SU-DHL-6 (cell line): ENCODE data around the gene TWIST2.

ENCODE experiments used
- H2AFZ ChIP-seq: fragments of 200-600 bp; sonication (generic); 2 replicates; pipeline ENCODE4 v1.6.1; 2014; ENCODE audit warnings: low read depth, mild to moderate bottlenecking, moderate library complexity, mixed read lengths, antibody characterized with exemption, low read length; ENCODE audit not compliant: severe bottlenecking
- H3F3A ChIP-seq: fragments of 200-600 bp; shearing (Covaris generic); 2 replicates; pipeline ENCODE4 v1.6.0; 2016; ENCODE audit warnings: antibody characterized with exemption, mild to moderate bottlenecking; ENCODE audit not compliant: insufficient read depth
- H3K27ac ChIP-seq: fragments of 200-600 bp; sonication (generic); 2 replicates; pipeline ENCODE4 v1.5.1; 2016; ENCODE audit warnings: low read depth, mild to moderate bottlenecking, low read length, moderate library complexity, mixed read lengths
- H3K27me3 ChIP-seq: fragments of 200-600 bp; sonication (generic), shearing (Covaris generic); 2 replicates; pipeline ENCODE4 v1.6.0; 2014; ENCODE audit warnings: mild to moderate bottlenecking, low read length
- H3K36me3 ChIP-seq: fragments of 200-600 bp; sonication (generic); 2 replicates; pipeline ENCODE4 v1.6.1; 2014; ENCODE audit warnings: mild to moderate bottlenecking, low read length, mixed read lengths
- H3K4me2 ChIP-seq: fragments of 300-600, 200-600 bp; shearing (Covaris generic), sonication (generic); 2 replicates; pipeline ENCODE4 v1.6.0; 2014; ENCODE audit warnings: low read length, low read depth, mild to moderate bottlenecking; ENCODE audit not compliant: poor library complexity, severe bottlenecking
- H3K4me3 ChIP-seq: fragments of 200-600 bp; sonication (generic); 2 replicates; pipeline ENCODE4 v1.5.1; 2014; ENCODE audit warnings: antibody characterized with exemption, low read length, mild to moderate bottlenecking, mixed read lengths; ENCODE audit not compliant: insufficient read depth, poor library complexity, severe bottlenecking
- H3K79me2 ChIP-seq: fragments of 200-600 bp; sonication (generic); 2 replicates; pipeline ENCODE4 v1.6.1; 2014; ENCODE audit warnings: mild to moderate bottlenecking, low read length, moderate library complexity; ENCODE audit not compliant: insufficient read depth
- H3K9ac ChIP-seq: fragments of 200-600 bp; sonication (generic); 2 replicates; pipeline ENCODE4 v1.7.0; 2014; ENCODE audit warnings: mild to moderate bottlenecking, low read length
- H3K9me2 ChIP-seq: fragments of 200-600 bp; sonication (generic); replicated peaks from 2 replicates; pipeline ENCODE4 v1.6.1; 2014; ENCODE audit warnings: low read length; ENCODE audit not compliant: insufficient read depth
- H3K9me3 ChIP-seq: fragments of 200-600 bp; sonication (generic); 2 replicates; pipeline ENCODE4 v1.6.1; 2014; ENCODE audit warnings: low read length, mixed read lengths; ENCODE audit not compliant: insufficient read depth
- H4K20me1 ChIP-seq: fragments of 200-600 bp; sonication (generic); 2 replicates; pipeline ENCODE4 v1.6.1; 2014; ENCODE audit warnings: low read depth, mild to moderate bottlenecking, antibody characterized with exemption, low read length, moderate library complexity, mixed read lengths
- EZH2phosphoT487 ChIP-seq: fragments of 200-600 bp; sonication (generic), shearing (Covaris generic); conservative IDR thresholded peaks from 2 replicates; pipeline ENCODE4 v1.6.1; 2018; ENCODE audit warnings: mild to moderate bottlenecking, antibody characterized with exemption, low read length, moderate library complexity, mixed read lengths
- TF ChIP-seq, protein P1 (sequence below): fragments of 200-600 bp; sonication (generic); IDR thresholded peaks from one replicate; pipeline ENCODE4 v1.5.1; 2017; ENCODE audit warnings: antibody characterized with exemption, mild to moderate bottlenecking, low read length, moderate library complexity; ENCODE audit not compliant: insufficient read depth, poor library complexity, severe bottlenecking

Gene TWIST2

GRCh38 chr2:238864207-238865014 lies 16.5 kb downstream of the TWIST2 start:
- TF ChIP-seq, protein P1, sequence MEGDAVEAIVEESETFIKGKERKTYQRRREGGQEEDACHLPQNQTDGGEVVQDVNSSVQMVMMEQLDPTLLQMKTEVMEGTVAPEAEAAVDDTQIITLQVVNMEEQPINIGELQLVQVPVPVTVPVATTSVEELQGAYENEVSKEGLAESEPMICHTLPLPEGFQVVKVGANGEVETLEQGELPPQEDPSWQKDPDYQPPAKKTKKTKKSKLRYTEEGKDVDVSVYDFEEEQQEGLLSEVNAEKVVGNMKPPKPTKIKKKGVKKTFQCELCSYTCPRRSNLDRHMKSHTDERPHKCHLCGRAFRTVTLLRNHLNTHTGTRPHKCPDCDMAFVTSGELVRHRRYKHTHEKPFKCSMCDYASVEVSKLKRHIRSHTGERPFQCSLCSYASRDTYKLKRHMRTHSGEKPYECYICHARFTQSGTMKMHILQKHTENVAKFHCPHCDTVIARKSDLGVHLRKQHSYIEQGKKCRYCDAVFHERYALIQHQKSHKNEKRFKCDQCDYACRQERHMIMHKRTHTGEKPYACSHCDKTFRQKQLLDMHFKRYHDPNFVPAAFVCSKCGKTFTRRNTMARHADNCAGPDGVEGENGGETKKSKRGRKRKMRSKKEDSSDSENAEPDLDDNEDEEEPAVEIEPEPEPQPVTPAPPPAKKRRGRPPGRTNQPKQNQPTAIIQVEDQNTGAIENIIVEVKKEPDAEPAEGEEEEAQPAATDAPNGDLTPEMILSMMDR = no peak
- TF ChIP-seq EZH2phosphoT487 = no peak
- Histone ChIP-seq H3K9ac (no peak overlapping the region), H3K9me3 (no peaks in the 10 kb centered on the region), H3K79me2 (no peaks in the 10 kb centered on the region), H2AFZ (no peak overlapping the region), H3F3A (no peaks in the 10 kb centered on the region), H3K4me2 (no peak overlapping the region), H3K27ac (no peak overlapping the region), H3K4me3 (no peak overlapping the region), H3K36me3 (no peaks in the 10 kb centered on the region), H3K9me2 (no peaks in the 10 kb centered on the region), H4K20me1 (no peaks in the 10 kb centered on the region), H3K27me3 (no peaks in the 10 kb centered on the region)

DNA sequence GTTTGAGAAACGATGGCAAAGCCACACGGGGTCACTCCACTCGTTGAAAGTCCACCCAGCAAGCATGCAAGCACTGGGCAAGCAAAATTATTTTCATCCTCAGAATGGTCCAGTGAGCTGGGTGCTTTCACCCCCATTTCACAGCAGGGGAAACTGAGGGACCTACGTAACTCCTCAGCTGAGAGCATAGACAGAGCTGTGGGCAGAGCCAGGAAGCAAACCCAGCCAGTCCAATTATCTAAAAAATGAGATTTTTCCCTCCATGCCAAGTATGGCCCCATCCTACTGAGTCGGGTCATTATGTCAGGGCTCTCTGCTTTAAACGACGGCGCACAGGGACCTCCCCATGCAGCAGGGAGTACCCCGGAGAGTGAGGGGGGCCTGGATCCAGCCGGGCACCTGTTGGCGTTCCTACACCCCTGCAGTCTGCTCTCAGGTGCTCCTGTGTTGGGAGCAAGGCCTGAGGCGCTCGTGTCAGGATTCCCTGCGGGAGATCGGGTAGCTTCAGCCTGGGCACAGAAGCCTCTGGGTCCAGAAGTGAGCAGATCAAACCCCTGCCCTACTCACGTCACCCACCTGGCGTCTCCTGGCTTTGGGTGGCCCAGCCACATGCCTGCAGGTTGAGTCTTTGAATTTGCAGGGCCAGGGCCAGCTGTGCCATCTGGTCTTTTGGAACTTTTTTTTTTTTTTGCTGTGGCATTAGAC lies 17.3 kb downstream of the TWIST2 start:
- no peaks in the 10 kb centered on the region for H4K20me1 ChIP-seq
- H2AFZ ChIP-seq = no peak overlapping the region
- H3K9me2 ChIP-seq = no peaks in the 10 kb centered on the region
- H3K36me3 ChIP-seq = no peaks in the 10 kb centered on the region
- H3K4me2 ChIP-seq = no peak overlapping the region
- no peaks in the 10 kb centered on the region for H3F3A ChIP-seq
- H3K27ac ChIP-seq = no peak overlapping the region
- no peak overlapping the region for H3K4me3 ChIP-seq
- no peaks in the 10 kb centered on the region for H3K79me2 ChIP-seq
- H3K9me3 ChIP-seq = no peaks in the 10 kb centered on the region
- no peak for TF ChIP-seq EZH2phosphoT487
- H3K9ac ChIP-seq = no peak overlapping the region
- no peaks in the 10 kb centered on the region for H3K27me3 ChIP-seq

DNA sequence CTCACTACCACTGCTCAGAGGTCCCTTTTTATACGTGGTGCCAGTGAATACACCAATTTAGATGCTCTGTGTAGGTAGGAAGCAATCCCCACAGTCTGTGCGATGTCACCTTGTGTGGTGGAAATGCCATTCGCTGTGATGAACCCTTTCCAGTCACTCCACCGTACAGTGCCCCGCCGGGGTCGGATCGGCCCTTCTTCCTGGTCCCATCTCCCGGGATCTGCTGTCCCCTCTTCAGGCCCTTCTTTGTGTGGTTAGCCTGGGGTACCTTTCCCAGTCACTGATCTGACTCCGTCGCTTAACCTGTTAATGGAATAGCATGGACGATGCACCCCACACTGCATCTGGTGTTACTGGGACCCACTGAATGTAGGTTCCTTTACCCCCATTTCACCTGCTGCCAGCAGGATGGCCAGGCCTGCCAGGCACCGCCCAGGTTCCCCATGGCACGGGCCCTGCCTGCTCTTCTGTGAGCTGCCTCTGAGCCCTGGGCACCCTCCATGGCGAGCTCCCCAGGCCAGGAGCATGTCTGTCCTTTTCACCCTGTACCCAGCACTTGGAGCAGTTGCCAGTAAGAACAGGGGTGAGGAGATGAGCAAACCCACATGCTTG lies 18.0 kb downstream of the TWIST2 start:
- Histone ChIP-seq H3F3A (no peaks in the 10 kb centered on the region), H3K27me3 (no peaks in the 10 kb centered on the region), H3K9ac (no peak overlapping the region), H3K27ac (no peak overlapping the region), H3K36me3 (no peaks in the 10 kb centered on the region), H4K20me1 (no peaks in the 10 kb centered on the region), H3K9me2 (no peaks in the 10 kb centered on the region), H3K4me2 (no peak overlapping the region), H2AFZ (no peak overlapping the region), H3K4me3 (no peak overlapping the region), H3K9me3 (no peaks in the 10 kb centered on the region), H3K79me2 (no peaks in the 10 kb centered on the region)
- TF ChIP-seq, protein P1 = no peak
- no peak for TF ChIP-seq EZH2phosphoT487
